Fibroblast of villous mesenchyme (primary cell): ENCODE measurements around the gene RASGEF1C. TPM values are rescaled to one million over a fixed set of nuclear protein-coding genes. Genes with fewer than 3 reads are reported as not detected.

Experiments used
- DNase-seq: peaks from one replicate; pipeline ENCODE4 v3.0.0-alpha.2; 2010; ENCODE audit warnings: low read depth
- H3K4me3 ChIP-seq: 2 replicates; pipeline ENCODE4 v1.5.1; 2011; ENCODE audit warnings: low read depth, mild to moderate bottlenecking, low read length
- CTCF ChIP-seq: IDR thresholded peaks from 2 replicates; pipeline ENCODE4 v1.5.1; 2012; ENCODE audit warnings: low read depth, mild to moderate bottlenecking, low read length; ENCODE audit not compliant: insufficient read depth
- total RNA-seq: library from RNA; depleted of rRNA; stranded (reverse); fragments of >200 nt; gene quantifications from 2 replicates; pipeline ENCODE4 v1.2.3, GENCODE V29; 2012

RASGEF1C gene
- total RNA-seq, 1 donor = not detected

- DNase-seq = no peak
- H3K4me3 ChIP-seq = no peak overlapping the region
- no peak for TF ChIP-seq CTCF
Observed at GRCh38 chr5:180080486-180081280, 128.3 kb downstream of the RASGEF1C start.

GRCh38 chr5:180079702-180080466, 129.1 kb downstream of the RASGEF1C start:
- no peak for TF ChIP-seq CTCF
- H3K4me3 ChIP-seq = no peak overlapping the region
- no peak for DNase-seq

- DNase-seq = no peak
- no peak overlapping the region for H3K4me3 ChIP-seq
- TF ChIP-seq CTCF = no peak
Observed at GRCh38 chr5:180078348-180078747, 130.7 kb downstream of the RASGEF1C start.

- H3K4me3 ChIP-seq = no peak overlapping the region
- no peak for DNase-seq
- no peak for TF ChIP-seq CTCF
Observed at GRCh38 chr5:180077594-180078284, 131.3 kb downstream of the RASGEF1C start.

GRCh38 chr5:180075703-180076102, 133.3 kb downstream of the RASGEF1C start:
- no peak for TF ChIP-seq CTCF
- no peak overlapping the region for H3K4me3 ChIP-seq

GRCh38 chr5:180074462-180074861, 134.5 kb downstream of the RASGEF1C start:
- no peak for TF ChIP-seq CTCF
- no peak for DNase-seq
- H3K4me3 ChIP-seq = no peak overlapping the region

More at GRCh38 chr5:180075703-180076102, 133.3 kb downstream of the RASGEF1C start:
- no peak for DNase-seq
